Pancreas (tissue), 10 donors: ENCODE results near the gene BANP. TPM values are rescaled to one million over a fixed set of nuclear protein-coding genes. Genes with fewer than 3 reads are reported as not detected.
"Not testable (repeated sequence)": the region's sequence is repeated elsewhere in the genome, so short reads cannot be mapped to it uniquely, and the experiment has no call there.

Experiments
- ATAC-seq, 4 donors: fragments of 200-7000 bp; cut with Tn5 transposase; one replicate each; pipeline versions ENCODE4 v1.8.0 to v1.9.1; 2020; ENCODE audit warnings: mild to moderate bottlenecking in 4 of 4, moderate library complexity in 4 of 4
- DNase-seq, 6 donors: peaks; one replicate each; pipeline ENCODE4 v3.0.0-alpha.2; 2020
- FAIRE-seq: peaks from 2 replicates; lab custom pipeline; 2012; peaks lifted over from hg19 to GRCh38; lab: Jason Lieb, UNC
- H3K27ac ChIP-seq, 4 donors: fragments of 200-600 bp; sonication (generic); 1 replicate in 3 of 4; 2 replicates in 1 of 4; pipeline versions ENCODE4 v1.5.0 to v1.8.0; 2020
- H3K27me3 ChIP-seq, 4 donors: fragments of 200-600 bp; one replicate each; pipeline ENCODE4 v1.8.0; 2021
- H3K36me3 ChIP-seq, 3 donors: fragments of 200-600 bp; sonication (generic) in 1 of 3; one replicate each; pipeline versions ENCODE4 v1.5.0 to v1.8.0; 2020 to 2021
- H3K4me1 ChIP-seq, 3 donors: fragments of 200-600 bp; one replicate each; pipeline ENCODE4 v1.8.0; 2021
- H3K4me3 ChIP-seq, 4 donors: fragments of 200-600 bp; sonication (generic) in 2 of 4; one replicate each; pipeline versions ENCODE4 v1.5.0 to v1.8.0; 2020 to 2021
- H3K9me3 ChIP-seq, 4 donors: fragments of 200-600 bp; one replicate each; pipeline ENCODE4 v1.8.0; 2021
- CTCF ChIP-seq, 4 donors: fragments of 200-600 bp; sonication (generic) in 3 of 4; IDR thresholded peaks; one replicate each; pipeline versions ENCODE4 v1.5.0 to v1.8.0; 2021; ENCODE audit warnings: antibody characterized with exemption in 4 of 4
- WGBS, 2 donors: extraction: QIAGEN DNeasy Blood & Tissue Kit; methylation state at CpG; one replicate each; pipeline ENCODE4 v1.1.7; 2013; 5-methylcytosine and 5-hydroxymethylcytosine counted together
- intact Hi-C, 3 donors: fragments of 100-400 bp; cut with DNase I; formaldehyde crosslinking; loops; one replicate each; pipeline versions ENCODE4 v1.11.1 to v1.14.2; 2022
- polyA plus RNA-seq, 2 donors: library from polyadenylated mRNA; stranded (reverse); fragments of 200-250 nt; gene quantifications; one replicate each; pipeline ENCODE4 v1.2.3, GENCODE V29; 2013
- total RNA-seq, 6 donors: library from RNA; stranded (reverse); fragmentation: NEBNext Ultra II Directional in 4 of 6; extraction: Animal tissue kit (Norgen Biotek cat#: 25700) in 4 of 6; gene quantifications; one replicate each; pipeline versions ENCODE4 v1.2.1 to v1.2.4, GENCODE V29; 2021 to 2023
- donor health status: healthy with polysubstance abuse.
- donor health status: DM: no; HTN: no; CAD: no; lungs with moderate emphysema.
- donor health status: DM: no; HTN: no; CAD: no.
- donor health status: control.
- donor health status: control.
- donor health status: Bipolar disorder and iron deficiency.
- donor health status: DM: yes; HTN: yes; CAD: no.
- donor health status: DM: no; HTN: no; CAD: no.
- donor health status: DM: no; HTN: no; CAD: no.
- donor health status: DM: yes; HTN: yes; CAD: no.

The BANP gene
- total and polyA plus RNA-seq, 8 donors: 6.1 to 17.8 (median 13.4) TPM

- Histone ChIP-seq H3K4me1 (no peaks in the 10 kb centered on the region), H3K27ac (no peak overlapping the region), H3K27me3 (no peaks in the 10 kb centered on the region), H3K4me3 (no peak overlapping the region), H3K36me3 (no peaks in the 10 kb centered on the region), H3K9me3 (no peaks in the 10 kb centered on the region)
- FAIRE-seq: no peak
- ATAC-seq: no peak
- peak in 1 of 6 donors; percentile 45 for DNase-seq
- 89 to 92% methylated on average over 23 of the region's 23 CpGs for WGBS, 2 donors
- TF ChIP-seq CTCF (IDR thresholded peaks at IDR 0.05): no peak
- intact Hi-C loops: no loop called here
Measured at GRCh38 chr16:88022076-88023042, 71.1 kb downstream of the BANP start.

GRCh38 chr16:88023366-88023765 is 72.1 kb downstream of the BANP start:
- 80 to 84% methylated on average over 12 of the region's 12 CpGs for WGBS, 2 donors
- intact Hi-C loops: no loop called here
- Histone ChIP-seq H3K27me3 (no peaks in the 10 kb centered on the region), H3K27ac (no peak overlapping the region), H3K36me3 (peaks cover 0 to 5% (median 0%) of the 10 kb centered on the region in 3 donors), H3K4me3 (no peak overlapping the region), H3K4me1 (no peaks in the 10 kb centered on the region), H3K9me3 (no peaks in the 10 kb centered on the region)
- no peak for FAIRE-seq
- no peak for DNase-seq
- no peak for TF ChIP-seq CTCF (IDR thresholded peaks at IDR 0.05)
- no peak for ATAC-seq

DNA sequence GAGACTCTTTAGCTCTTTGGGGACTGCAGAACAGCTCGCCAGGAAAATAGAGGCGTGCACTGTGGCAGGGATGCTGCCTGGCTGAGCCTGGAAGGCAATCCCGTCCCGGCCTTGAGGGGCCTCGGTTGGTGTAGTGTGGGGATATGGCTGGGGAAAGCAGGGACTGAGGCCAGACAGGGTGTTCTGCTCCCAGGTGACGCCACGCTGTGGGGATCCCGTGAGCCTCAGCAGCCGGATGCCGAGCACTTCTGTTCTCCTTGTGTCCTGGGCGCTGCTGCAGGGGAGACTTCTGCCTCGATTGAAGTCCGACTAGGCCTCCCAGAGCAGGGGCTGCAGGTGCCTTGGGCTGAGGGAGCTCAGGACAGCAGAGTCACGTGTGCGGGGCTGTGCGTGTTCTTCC is 72.6 kb downstream of the BANP start:
- DNase-seq: peak in 1 of 6 donors; percentile 44
- intact Hi-C loops: no loop called here
- Histone ChIP-seq H3K27me3 (no peaks in the 10 kb centered on the region), H3K36me3 (peaks cover 0 to 5% (median 0%) of the 10 kb centered on the region in 3 donors), H3K27ac (no peak overlapping the region), H3K4me3 (no peak overlapping the region), H3K9me3 (no peaks in the 10 kb centered on the region), H3K4me1 (no peaks in the 10 kb centered on the region)
- 95 to 96% methylated on average over 16 of the region's 16 CpGs for WGBS, 2 donors
- no peak for FAIRE-seq
- no peak for TF ChIP-seq CTCF (IDR thresholded peaks at IDR 0.05)
- no peak for ATAC-seq

- H3K9me3 ChIP-seq, H3K4me3 ChIP-seq, H3K36me3 ChIP-seq, FAIRE-seq, H3K27ac ChIP-seq, H3K27me3 ChIP-seq, intact Hi-C loops, H3K4me1 ChIP-seq: not testable (repeated sequence)
- ATAC-seq (peak in 2 of 4 donors; percentile 25 to 66), DNase-seq (peak in 1 of 6 donors; percentile 53)
- WGBS, 2 donors: 80 to 83% methylated on average over 21 of the region's 21 CpGs
Measured at GRCh38 chr16:88024491-88025085, 73.4 kb downstream of the BANP start.

DNA sequence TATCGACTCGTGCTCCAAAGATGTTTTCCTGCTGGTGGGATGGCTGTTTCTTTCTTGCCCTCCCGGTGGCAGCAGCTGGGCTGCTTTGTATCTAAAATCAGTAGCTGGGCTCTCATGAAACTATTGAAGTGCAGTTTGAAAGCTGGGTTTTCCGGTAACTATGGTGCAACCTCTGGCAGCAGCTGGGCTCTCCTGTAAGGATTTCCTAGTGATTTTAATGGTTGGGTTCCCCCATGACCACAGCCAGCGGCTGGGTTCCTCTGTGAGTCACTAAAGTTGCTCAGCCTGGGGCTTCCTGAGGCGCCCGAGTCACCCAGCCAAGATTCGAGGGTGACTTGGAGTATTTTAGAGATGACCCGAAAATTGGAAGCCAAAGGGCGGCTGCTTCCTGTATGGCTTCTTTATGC is 73.9 kb downstream of the BANP start:
- H3K4me3 ChIP-seq, FAIRE-seq, intact Hi-C loops, H3K27me3 ChIP-seq, H3K27ac ChIP-seq, H3K9me3 ChIP-seq, H3K36me3 ChIP-seq, H3K4me1 ChIP-seq: not testable (repeated sequence)
- 80 to 82% methylated on average over 10 of the region's 10 CpGs for WGBS, 2 donors
- ATAC-seq (peak in 3 of 4 donors; percentile 37 to 59 (median 46)), DNase-seq (peak in 1 of 6 donors; percentile 36)

GRCh38 chr16:88025828-88026555 is 74.8 kb downstream of the BANP start:
- FAIRE-seq, ATAC-seq, H3K4me1 ChIP-seq, H3K27me3 ChIP-seq, H3K36me3 ChIP-seq, H3K9me3 ChIP-seq, H3K4me3 ChIP-seq, H3K27ac ChIP-seq, intact Hi-C loops: not testable (repeated sequence)
- peak in 2 of 6 donors; percentile 21 to 30 for DNase-seq
- 92 to 96% methylated on average over 24 of the region's 24 CpGs for WGBS, 2 donors
